ENCODE results near the gene ALPP. TPM values are rescaled to one million over a fixed set of nuclear protein-coding genes. Genes with fewer than 3 reads are reported as not detected.
A peak's percentile ranks its signal among the peaks of the same experiment; 100 is the strongest.
"Not testable (repeated sequence)": the region's sequence is repeated elsewhere in the genome, so short reads cannot be mapped to it uniquely, and the experiment has no call there.

The ALPP gene
- total and polyA plus RNA-seq, 2 of the 13 experiments (the other 11 are each of a cell fraction or from before 2014, with no cell fraction given): not detected

GRCh38 chr2:232379610-232380590 is 1.3 kb downstream of the ALPP start:
- peak; percentile 5; the same call in 2 of the 3 replicates for ATAC-seq
- H3K9ac ChIP-seq (ENCODE audit: insufficient read depth, low read depth, low read length); H3K79me2 ChIP-seq (ENCODE audit: insufficient read depth, low read length); FAIRE-seq; in situ Hi-C loops (cut with HindIII; ENCODE audit: extremely low pct_ligation_motif_present, low pct_unique_long_range_greater_than_20kb); intact Hi-C loops (cut with micrococcal nuclease; ENCODE audit: unreplicated experiment); H4K20me1 ChIP-seq (ENCODE audit: insufficient read depth, low read length); CTCF ChIA-PET (ENCODE audit: low intra/inter-chr PET ratio, low total read pairs); BruUV-seq (replicated peaks); H3K4me3 ChIP-seq (replicated peaks in 1 of 3; ENCODE audit: insufficient read depth in 1 of 3, low read depth in 2 of 3, low read length in 3 of 3); H3K9me3 ChIP-seq (ENCODE audit: low read length); H3K36me3 ChIP-seq (replicated peaks in 1 of 2; ENCODE audit: control insufficient read depth in 1 of 2, insufficient read depth in 2 of 2, low read length in 2 of 2); H2AFZ ChIP-seq (ENCODE audit: low read length); POLR2A ChIA-PET; H3K4me1 ChIP-seq (ENCODE audit: insufficient read depth, low read length); DNase-seq (ENCODE audit: low spot score); H3K4me2 ChIP-seq (ENCODE audit: low read depth, low read length); H3K27ac ChIP-seq (ENCODE audit: extremely low read length, insufficient read depth, low read length): not testable (repeated sequence)
- WGBS (ENCODE audit: low lambda C conversion rate): 36% methylated on average over 22 of the region's 41 CpGs
- H3K27me3 ChIP-seq (ENCODE audit: control insufficient read depth in 1 of 2, insufficient read depth in 2 of 2, low read length in 2 of 2): peaks cover 13 to 75% of the 10 kb centered on the region in 2 experiments
- TF ChIP-seq RARA (CRISPR knock-in tag; IDR thresholded peaks at IDR 0.05) (peak; percentile 66), RXRA (CRISPR knock-in tag; IDR thresholded peaks at IDR 0.05) (peak; percentile 58; the same call in 1 of the 2 replicates), ZNF687 (CRISPR knock-in tag; IDR thresholded peaks at IDR 0.05) (0 out of 2 replicates have a peak, but pooled peaks have one; percentile 17), NR2F1 (CRISPR knock-in tag; IDR thresholded peaks at IDR 0.05) (peak in 1 of 2 experiments; percentile 19; a peak in 1 of 4 replicates), SKI (IDR thresholded peaks at IDR 0.05; ENCODE audit: partially characterized antibody) (peak; percentile 70)
